NB4 (cell line): ENCODE measurements around the gene LRRC36.

Experiments
- CTCF ChIP-seq: IDR thresholded peaks from one replicate; pipeline ENCODE4 v1.5.1; 2012; ENCODE audit warnings: low read depth, low read length
- MAX ChIP-seq: IDR thresholded peaks from 2 replicates; pipeline ENCODE4 v1.6.1; 2011; ENCODE audit warnings: low read depth, low read length
- POLR2A ChIP-seq: IDR thresholded peaks from 2 replicates; pipeline ENCODE4 v1.6.1; 2011; ENCODE audit warnings: mild to moderate bottlenecking; ENCODE audit not compliant: insufficient read length; ENCODE audit errors: extremely low read depth

GRCh38 chr16:67311607-67312488, 14.8 kb upstream of the LRRC36 start:
- TF ChIP-seq MAX (no peak), CTCF (no peak), POLR2A (no peak)
